Transverse colon (tissue), 4 donors: Measurements from ENCODE around the gene SLC6A8. TPM values are rescaled to one million over a fixed set of nuclear protein-coding genes. Genes with fewer than 3 reads are reported as not detected.

Experiments used
- DNase-seq: peaks from one replicate; pipeline ENCODE4 v3.0.0-alpha.2; 2019
- H3K27ac ChIP-seq, 4 donors: fragments of 200-600 bp; sonication (generic); 2 replicates each; pipeline ENCODE4 v1.5.1; 2016 to 2018; ENCODE audit warnings: inconsistent platforms in 4 of 4
- H3K27me3 ChIP-seq: fragments of 200-600 bp; sonication (generic); 2 replicates; pipeline ENCODE4 v1.5.1; 2017; ENCODE audit warnings: inconsistent platforms
- H3K36me3 ChIP-seq, 4 donors: fragments of 200-600 bp; sonication (generic); 2 replicates each; pipeline ENCODE4 v1.5.1; 2017 to 2019; ENCODE audit warnings: inconsistent platforms in 4 of 4
- H3K4me1 ChIP-seq, 4 donors: fragments of 200-600 bp; sonication (generic); 2 replicates each; pipeline ENCODE4 v1.5.1; 2017 to 2020; ENCODE audit warnings: inconsistent platforms in 4 of 4
- H3K4me3 ChIP-seq, 4 donors: fragments of 200-600 bp; sonication (generic); 1 replicate in 1 of 4; 2 replicates in 3 of 4; pipeline versions ENCODE4 v1.5.1 to v1.6.1; 2017 to 2019; ENCODE audit warnings: inconsistent platforms in 4 of 4
- H3K9me3 ChIP-seq, 2 donors: fragments of 200-600 bp; sonication (generic); 2 replicates each; pipeline ENCODE4 v1.5.1; 2017 to 2019; ENCODE audit warnings: inconsistent platforms in 2 of 2
- EP300 ChIP-seq: sonication (generic); formaldehyde crosslinking; IDR thresholded peaks from one replicate; pipeline ENCODE4 v1.6.1; 2017; ENCODE audit warnings: antibody characterized with exemption, low read depth
- POLR2A ChIP-seq: fragments of 450-650 bp; IDR thresholded peaks from one replicate; pipeline ENCODE4 v1.6.1; 2016; ENCODE audit warnings: antibody characterized with exemption, mild to moderate bottlenecking, moderate library complexity
- POLR2AphosphoS5 ChIP-seq, 3 donors: sonication (generic); formaldehyde crosslinking; IDR thresholded peaks; one replicate each; pipeline ENCODE4 v1.6.1; 2016; ENCODE audit warnings: antibody characterized with exemption in 3 of 3
- WGBS, 2 donors: methylation state at CpG; one replicate each; pipeline ENCODE4 v1.1.5; 2018; ENCODE audit warnings: low coverage in 1 of 2; 5-methylcytosine and 5-hydroxymethylcytosine counted together
- in situ Hi-C, 4 donors: fragments of 200-750 bp; cut with MboI; loops; one replicate each; pipeline versions ENCODE4 v1.15.0 to v1.15.1; 2017; ENCODE audit warnings: low sequenced_read_pairs in 3 of 4, low pct_ligation_motif_present in 1 of 4, low pct_unique_long_range_greater_than_20kb in 1 of 4
- intact Hi-C: fragments of 100-400 bp; cut with DNase I; formaldehyde crosslinking; loops from one replicate; pipeline ENCODE4 v1.15.1; 2023; ENCODE audit warnings: low total_unique reads
- total RNA-seq, 4 donors: library from RNA; depleted of rRNA; stranded (reverse); fragments of >200 nt; gene quantifications; one replicate each; pipeline ENCODE4 v1.1.0, GENCODE V29; 2016
- TF ChIP-seq, protein P1 (sequence below), 5 experiments: fragments of 200-600 bp in 3 of 5; fragments of 450-650 bp in 2 of 5; sonication (generic) in 3 of 5; IDR thresholded peaks; 1 replicate in 2 of 5; 2 replicates in 3 of 5; pipeline ENCODE4 v1.5.1; 2016 to 2017; ENCODE audit warnings: antibody characterized with exemption in 5 of 5, inconsistent platforms in 3 of 5, mild to moderate bottlenecking in 2 of 5, moderate library complexity in 1 of 5

The SLC6A8 gene
- total RNA-seq, 4 donors from 2014 or later = 61.1 to 332 (median 197) TPM

DNA sequence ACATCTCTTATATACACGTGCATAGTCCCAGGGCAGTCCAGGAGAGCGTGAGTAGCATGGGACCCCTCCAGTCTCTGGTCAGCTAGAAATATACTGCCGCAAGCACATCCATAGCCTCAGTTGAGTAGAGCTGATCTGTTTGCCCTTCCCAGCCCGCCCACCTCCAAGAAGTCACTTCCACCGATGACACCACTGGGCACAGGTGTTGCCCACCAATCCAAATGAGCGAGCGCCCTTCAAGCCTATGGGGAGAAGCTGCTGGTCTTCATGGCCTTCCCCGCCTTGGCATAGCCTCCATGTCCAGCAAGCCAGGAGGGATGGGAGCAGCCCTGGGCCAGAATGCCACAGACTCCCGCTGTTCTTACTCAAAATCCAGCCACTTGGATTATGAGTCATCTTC is 30.6 kb upstream of the SLC6A8 start:
- Histone ChIP-seq H3K27me3 (peaks cover 11% of the 10 kb centered on the region), H3K36me3 (no peaks in the 10 kb centered on the region), H3K27ac (no peak overlapping the region), H3K9me3 (no peaks in the 10 kb centered on the region), H3K4me1 (no peaks in the 10 kb centered on the region), H3K4me3 (no peak overlapping the region)
- DNase-seq = no peak
- 89% methylated on average over 9 of the region's 9 CpGs; no CpG with 5 or more reads in 1 of the 2 donors for WGBS, 2 donors
- in situ Hi-C loops = loop anchor here (10.0 to 25.0 kb wide), 3 partner anchors 95 to 695 kb away; no protein-coding TSS in a partner anchor
- intact Hi-C loops = loop anchor here (10.0 kb wide), 1 partner anchor 102 kb away; no protein-coding TSS in a partner anchor
- TF ChIP-seq EP300 (no peak), POLR2AphosphoS5 (IDR thresholded peaks at IDR 0.05) (no peak), POLR2A (no peak)
- TF ChIP-seq, protein P1, sequence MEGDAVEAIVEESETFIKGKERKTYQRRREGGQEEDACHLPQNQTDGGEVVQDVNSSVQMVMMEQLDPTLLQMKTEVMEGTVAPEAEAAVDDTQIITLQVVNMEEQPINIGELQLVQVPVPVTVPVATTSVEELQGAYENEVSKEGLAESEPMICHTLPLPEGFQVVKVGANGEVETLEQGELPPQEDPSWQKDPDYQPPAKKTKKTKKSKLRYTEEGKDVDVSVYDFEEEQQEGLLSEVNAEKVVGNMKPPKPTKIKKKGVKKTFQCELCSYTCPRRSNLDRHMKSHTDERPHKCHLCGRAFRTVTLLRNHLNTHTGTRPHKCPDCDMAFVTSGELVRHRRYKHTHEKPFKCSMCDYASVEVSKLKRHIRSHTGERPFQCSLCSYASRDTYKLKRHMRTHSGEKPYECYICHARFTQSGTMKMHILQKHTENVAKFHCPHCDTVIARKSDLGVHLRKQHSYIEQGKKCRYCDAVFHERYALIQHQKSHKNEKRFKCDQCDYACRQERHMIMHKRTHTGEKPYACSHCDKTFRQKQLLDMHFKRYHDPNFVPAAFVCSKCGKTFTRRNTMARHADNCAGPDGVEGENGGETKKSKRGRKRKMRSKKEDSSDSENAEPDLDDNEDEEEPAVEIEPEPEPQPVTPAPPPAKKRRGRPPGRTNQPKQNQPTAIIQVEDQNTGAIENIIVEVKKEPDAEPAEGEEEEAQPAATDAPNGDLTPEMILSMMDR (IDR thresholded peaks at IDR 0.05) = no peak

DNA sequence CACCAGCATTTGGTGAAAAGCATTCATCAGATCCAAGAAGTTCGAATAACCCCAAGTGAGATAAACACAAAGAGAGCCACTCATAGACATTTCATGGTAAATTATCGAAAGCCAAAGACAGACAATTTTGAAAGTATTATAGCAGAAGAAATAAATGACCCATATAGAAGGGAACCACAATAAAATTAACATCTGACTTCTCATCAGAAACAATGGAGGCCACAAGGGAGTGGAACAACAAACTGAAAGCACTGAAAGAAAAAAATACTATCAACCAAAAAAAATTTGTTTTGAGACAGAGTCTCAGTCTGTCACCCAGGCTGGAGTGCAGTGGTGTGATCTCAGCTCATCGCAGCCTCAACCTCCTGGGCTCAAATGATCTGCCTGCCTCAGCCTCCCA is 28.5 kb upstream of the SLC6A8 start:
- DNase-seq = no peak
- 80 to 86% methylated on average over 1 to 3 of the region's 3 CpGs for whole genome bisulfite sequencing, 2 donors
- Histone ChIP-seq H3K36me3 (no peaks in the 10 kb centered on the region), H3K27me3 (peaks cover 23% of the 10 kb centered on the region), H3K27ac (no peak overlapping the region), H3K9me3 (no peaks in the 10 kb centered on the region), H3K4me1 (no peaks in the 10 kb centered on the region), H3K4me3 (no peak overlapping the region)
- in situ Hi-C loops (loop anchor here (10.0 to 25.0 kb wide), 3 partner anchors 97 to 697 kb away; no protein-coding TSS in a partner anchor), intact Hi-C loops (loop anchor here (10.0 kb wide), 1 partner anchor 104 kb away; no protein-coding TSS in a partner anchor)
- TF ChIP-seq POLR2A = no peak

DNA sequence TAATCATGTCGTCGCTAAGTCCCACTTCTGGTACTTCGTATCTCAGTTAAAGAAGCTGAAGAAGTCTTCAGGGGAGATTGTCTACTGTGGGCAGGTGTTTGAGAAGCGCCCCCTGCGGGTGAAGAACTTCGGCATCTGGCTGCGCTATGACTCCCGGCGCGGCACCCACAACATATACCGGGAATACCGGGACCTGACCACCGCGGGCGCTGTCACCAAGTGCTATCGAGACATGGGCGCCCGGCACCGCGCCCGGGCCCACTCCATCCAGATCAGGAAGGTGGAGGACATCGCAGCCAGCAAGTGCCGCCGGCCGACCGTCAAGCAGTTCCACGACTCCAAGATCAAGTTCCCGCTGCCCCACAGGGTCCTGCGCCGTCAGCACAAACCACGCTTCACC is 25.5 kb upstream of the SLC6A8 start:
- Histone ChIP-seq H3K27me3 (peaks cover 23% of the 10 kb centered on the region), H3K4me1 (no peaks in the 10 kb centered on the region), H3K36me3 (no peaks in the 10 kb centered on the region), H3K9me3 (no peaks in the 10 kb centered on the region), H3K27ac (no peak overlapping the region), H3K4me3 (peak overlapping the region in 1 of 4 donors; percentile 27)
- 34% methylated on average over 31 of the region's 31 CpGs; no CpG with 5 or more reads in 1 of the 2 donors for WGBS, 2 donors
- DNase-seq = peak; percentile 64
- TF ChIP-seq POLR2A = no peak
- TF ChIP-seq, protein P1 (IDR thresholded peaks at IDR 0.05) = peak; percentile 31 to 45 (median 44)
- intact Hi-C loops (no loop called here), in situ Hi-C loops (loop anchor here (10.0 to 25.0 kb wide), 3 partner anchors 100 to 700 kb away; no protein-coding TSS in a partner anchor)

DNA sequence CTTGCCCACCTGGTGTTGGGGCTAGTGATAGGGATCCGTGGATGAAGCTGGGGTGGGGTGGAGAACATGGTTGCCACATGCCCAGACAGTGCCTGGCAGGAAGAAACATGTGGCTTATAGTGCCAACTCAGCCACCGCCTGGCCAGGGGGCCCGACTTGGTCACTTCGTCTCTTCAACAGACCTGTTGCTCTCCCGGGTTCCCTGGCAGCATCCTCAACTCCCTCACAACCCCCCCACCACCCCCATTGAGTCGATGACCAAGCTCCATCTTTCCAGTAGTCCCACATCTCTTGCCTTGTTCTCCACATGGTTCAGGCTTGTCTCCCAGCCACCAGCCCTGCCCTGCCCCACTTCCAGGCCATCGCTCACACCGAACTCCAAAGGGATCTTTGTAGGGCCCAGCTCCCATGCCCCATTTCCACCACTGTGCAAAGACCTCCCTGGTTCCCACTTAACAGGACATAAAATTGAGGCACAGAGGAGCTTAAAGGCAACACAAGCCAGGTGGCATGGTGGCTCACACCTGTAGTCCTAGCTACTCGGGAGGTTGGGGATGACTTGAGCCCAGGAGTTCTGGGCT is 21.9 kb upstream of the SLC6A8 start:
- H3K27me3 ChIP-seq = peaks cover 23% of the 10 kb centered on the region
- WGBS, 2 donors = 75% methylated on average over 9 of the region's 9 CpGs; no CpG with 5 or more reads in 1 of the 2 donors
- in situ Hi-C loops = loop anchor here (10.0 to 25.0 kb wide), 3 partner anchors 104 to 704 kb away; no protein-coding TSS in a partner anchor
- no peaks in the 10 kb centered on the region for H3K9me3 ChIP-seq
- no peak for DNase-seq
- no peak overlapping the region for H3K4me3 ChIP-seq
- no peak for TF ChIP-seq POLR2AphosphoS5 (IDR thresholded peaks at IDR 0.05)
- no peak for TF ChIP-seq POLR2A
- TF ChIP-seq EP300 = no peak
- TF ChIP-seq, protein P1 (IDR thresholded peaks at IDR 0.05) = no peak
- intact Hi-C loops = no loop called here
- peaks cover 0 to 2% (median 0%) of the 10 kb centered on the region in 4 donors for H3K4me1 ChIP-seq
- H3K27ac ChIP-seq = no peak overlapping the region
- no peaks in the 10 kb centered on the region for H3K36me3 ChIP-seq
